ENCODE results near the gene SORBS2. TPM values are rescaled to one million over a fixed set of nuclear protein-coding genes. Genes with fewer than 3 reads are reported as not detected.

Gene SORBS2
- total and polyA plus RNA-seq, 2 donors (not counting 3 experiments of a cell fraction or from before 2014, with no cell fraction given), result 69.8 to 82.5 TPM

- Histone ChIP-seq H4K20me1 (replicated peaks; ENCODE audit: control insufficient read depth, extremely low read depth, insufficient read depth, low read length) (no peaks in the 10 kb centered on the region), H3K79me2 (ENCODE audit: control insufficient read depth, insufficient read depth, low read length) (no peaks in the 10 kb centered on the region), H3K36me3 (ENCODE audit: control insufficient read depth in 2 of 2, extremely low read depth in 1 of 2, insufficient read depth in 2 of 2, low read length in 2 of 2) (no peaks in the 10 kb centered on the region), H3K9me3 (replicated peaks; ENCODE audit: control insufficient read depth, insufficient read depth, low read length) (no peaks in the 10 kb centered on the region), H3K4me3 (replicated peaks in 1 of 3; ENCODE audit: insufficient read depth in 1 of 3, low read depth in 1 of 3, low read length in 3 of 3) (no peak overlapping the region), H3K9me1 (replicated peaks; ENCODE audit: control insufficient read depth, extremely low read depth, insufficient read depth, low read length) (no peaks in the 10 kb centered on the region), H2AFZ (ENCODE audit: low read depth, low read length) (no peak overlapping the region), H3K4me1 (ENCODE audit: control insufficient read depth, extremely low read depth, insufficient read depth, low read length) (no peaks in the 10 kb centered on the region), H3K4me2 (ENCODE audit: insufficient read depth, low read length) (no peak overlapping the region), H3K27me3 (ENCODE audit: control insufficient read depth in 2 of 2, insufficient read depth in 2 of 2, low read length in 2 of 2) (no peaks in the 10 kb centered on the region), H3K9ac (replicated peaks; ENCODE audit: extremely low read depth, insufficient read depth, low read length) (no peak overlapping the region), H3K27ac (ENCODE audit: insufficient read depth, low read depth, low read length) (no peak overlapping the region)
- no TSS peak for BruUV-seq (replicated peaks)
- DNase-seq (ENCODE audit: low read depth, low spot score), result no peak
- no peak for FAIRE-seq
- TF ChIP-seq MAX (IDR thresholded peaks at IDR 0.05; ENCODE audit: insufficient read depth, insufficient read length) (no peak), MYC (IDR thresholded peaks at IDR 0.05; ENCODE audit: low read depth, low read length) (no peak), CTCF (IDR thresholded peaks at IDR 0.05; ENCODE audit: extremely low read depth in 1 of 2, insufficient read depth in 1 of 2, low read depth in 1 of 2, low read length in 2 of 2) (no peak), GATA2 (IDR thresholded peaks at IDR 0.05; ENCODE audit: insufficient read depth, insufficient read length, low read depth, low read length) (no peak), JUN (IDR thresholded peaks at IDR 0.05; ENCODE audit: borderline replicate concordance, insufficient read depth, insufficient read length, low read depth) (no peak), EZH2 (IDR thresholded peaks at IDR 0.05; ENCODE audit: borderline replicate concordance, low read depth, low read length, severe bottlenecking) (no peak), FOS (IDR thresholded peaks at IDR 0.05; ENCODE audit: borderline replicate concordance, insufficient read depth, low read length) (no peak), POLR2A (IDR thresholded peaks at IDR 0.05; ENCODE audit: low read depth, low read length) (no peak), POLR2AphosphoS5 (IDR thresholded peaks at IDR 0.05; ENCODE audit: insufficient read depth, low read depth, low read length) (no peak)
- intact Hi-C loops (cut with micrococcal nuclease), result no loop called here
- CTCF ChIA-PET, result no interaction called here
- dilution Hi-C loops (cut with MboI; ENCODE audit: extremely low pct_ligation_motif_present, low sequenced_read_pairs), result no loop called here
- POLR2A ChIA-PET, result no interaction called here
Observed at GRCh38 chr4:185813133-185813532, 1.1 kb upstream of the SORBS2 start.

All from endothelial cell of umbilical vein (primary cell).